Activated T-cell treated with anti-CD3 and anti-CD28 coated beads, Interleukin-2, amount 50 U/mL, for 4 hours (primary cell): Measurements from ENCODE around the gene TMPRSS6. TPM values are rescaled to one million over a fixed set of nuclear protein-coding genes. Genes with fewer than 3 reads are reported as not detected.
A peak's percentile ranks its signal among the peaks of the same experiment; 100 is the strongest.

ENCODE experiments used
- ATAC-seq, 2 donors: fragments of 200-7000 bp; cut with Tn5 transposase; one replicate each; pipeline ENCODE4 v1.10.0; 2021
- DNase-seq: peaks from one replicate; pipeline ENCODE4 v3.0.0-alpha.2; 2020
- H3K27me3 Mint-ChIP-seq: one replicate; pipeline ENCODE4 v1.8.0; 2021; ENCODE audit warnings: low read depth, mixed read lengths
- H3K36me3 Mint-ChIP-seq: one replicate; pipeline ENCODE4 v1.8.0; 2022; ENCODE audit warnings: mixed read lengths; ENCODE audit not compliant: insufficient read depth
- H3K4me1 Mint-ChIP-seq: one replicate; pipeline ENCODE4 v1.8.0; 2021; ENCODE audit warnings: low read depth, mixed read lengths
- H3K4me3 Mint-ChIP-seq: one replicate; pipeline ENCODE4 v1.8.0; 2021; ENCODE audit warnings: mild to moderate bottlenecking, moderate library complexity, mixed read lengths
- H3K9me3 Mint-ChIP-seq: one replicate; pipeline ENCODE4 v1.8.0; 2021; ENCODE audit warnings: mixed read lengths
- total RNA-seq, 3 donors: library from RNA; stranded (reverse); gene quantifications; one replicate each; pipeline ENCODE4 v1.2.1, GENCODE V29; 2021

TMPRSS6 gene
- total RNA-seq, 3 donors from 2014 or later = 0.76 to 1.3 (median 0.89) TPM

GRCh38 chr22:37113757-37114156, 4.2 kb upstream of the TMPRSS6 start:
- DNase-seq (no peak), ATAC-seq (no peak)
- Mint-ChIP-seq H3K36me3 (peaks cover 3% of the 10 kb centered on the region), H3K9me3 (no peaks in the 10 kb centered on the region), H3K27me3 (no peaks in the 10 kb centered on the region), H3K4me3 (no peak overlapping the region), H3K4me1 (peaks cover 11% of the 10 kb centered on the region)

GRCh38 chr22:37112084-37112728, 2.7 kb upstream of the TMPRSS6 start:
- H3K4me3 Mint-ChIP-seq = no peak overlapping the region
- DNase-seq (no peak), ATAC-seq (no peak)
- peaks cover 3% of the 10 kb centered on the region for H3K36me3 Mint-ChIP-seq
- H3K27me3 Mint-ChIP-seq = no peaks in the 10 kb centered on the region
- H3K4me1 Mint-ChIP-seq = no peaks in the 10 kb centered on the region
- no peaks in the 10 kb centered on the region for H3K9me3 Mint-ChIP-seq

DNA sequence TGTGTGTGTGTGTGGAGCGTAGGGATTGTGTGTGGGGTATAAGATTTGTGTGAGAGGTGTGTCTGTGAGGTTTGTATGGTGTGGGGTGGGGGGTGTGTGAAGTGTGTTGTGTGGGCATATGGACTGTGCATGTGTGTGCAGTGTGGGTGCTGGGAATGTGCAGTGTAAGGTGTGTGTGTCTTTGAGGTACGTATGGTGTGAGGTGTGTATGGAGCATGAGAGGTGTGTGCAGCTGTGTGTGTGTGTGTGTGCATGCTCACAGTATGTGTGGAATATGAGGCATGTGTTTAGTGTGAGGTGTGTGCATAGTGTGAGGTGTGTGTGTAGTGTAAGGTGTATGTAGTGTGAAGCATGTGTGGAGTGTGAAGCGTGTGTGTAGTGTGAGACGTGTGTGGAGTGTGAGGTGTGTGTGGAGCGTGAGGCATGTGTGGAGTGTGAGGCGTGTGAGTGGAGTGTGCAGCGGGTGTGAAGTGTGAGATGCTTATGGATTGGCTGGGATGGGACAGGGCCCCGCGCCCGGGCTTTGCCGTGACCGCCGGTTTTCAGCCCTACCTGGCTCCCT, 1.7 kb upstream of the TMPRSS6 start:
- Mint-ChIP-seq H3K27me3 (no peaks in the 10 kb centered on the region), H3K4me1 (no peaks in the 10 kb centered on the region), H3K36me3 (peaks cover 3% of the 10 kb centered on the region), H3K9me3 (no peaks in the 10 kb centered on the region), H3K4me3 (no peak overlapping the region)
- DNase-seq (no peak), ATAC-seq (no peak)

GRCh38 chr22:37107816-37108621, 1.5 kb downstream of the TMPRSS6 start:
- H3K4me1 Mint-ChIP-seq = no peaks in the 10 kb centered on the region
- DNase-seq (no peak), ATAC-seq (no peak)
- H3K36me3 Mint-ChIP-seq = peaks cover 3% of the 10 kb centered on the region
- no peak overlapping the region for H3K4me3 Mint-ChIP-seq
- no peaks in the 10 kb centered on the region for H3K9me3 Mint-ChIP-seq
- no peaks in the 10 kb centered on the region for H3K27me3 Mint-ChIP-seq

DNA sequence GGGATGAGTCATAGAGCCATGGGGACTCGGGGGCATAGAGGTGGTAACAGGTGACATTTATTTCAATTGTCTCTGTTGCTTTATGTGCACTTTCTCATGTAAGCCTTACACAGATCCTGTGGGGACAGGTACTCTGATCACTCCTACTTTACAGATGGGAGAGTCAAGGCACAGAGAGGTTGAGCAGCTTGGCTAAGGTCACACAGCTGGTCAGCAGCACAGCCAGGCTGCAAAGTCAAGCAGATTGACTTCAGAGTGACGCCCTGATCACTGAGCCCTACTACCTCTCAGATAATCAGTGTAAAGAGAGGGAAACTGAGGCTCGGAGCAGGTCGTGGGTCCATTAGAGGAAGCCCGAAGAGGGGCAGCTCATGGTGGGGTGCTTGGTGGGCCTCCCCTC, 3.5 kb downstream of the TMPRSS6 start:
- ATAC-seq (no peak), DNase-seq (no peak)
- Mint-ChIP-seq H3K4me3 (no peak overlapping the region), H3K4me1 (no peaks in the 10 kb centered on the region), H3K36me3 (no peaks in the 10 kb centered on the region), H3K27me3 (no peaks in the 10 kb centered on the region), H3K9me3 (no peaks in the 10 kb centered on the region)

- ATAC-seq (no peak), DNase-seq (no peak)
- Mint-ChIP-seq H3K4me1 (peaks cover 8% of the 10 kb centered on the region), H3K4me3 (no peak overlapping the region), H3K9me3 (no peaks in the 10 kb centered on the region), H3K27me3 (no peaks in the 10 kb centered on the region), H3K36me3 (no peaks in the 10 kb centered on the region)
Observed at GRCh38 chr22:37105154-37105553, 4.4 kb downstream of the TMPRSS6 start.

DNA sequence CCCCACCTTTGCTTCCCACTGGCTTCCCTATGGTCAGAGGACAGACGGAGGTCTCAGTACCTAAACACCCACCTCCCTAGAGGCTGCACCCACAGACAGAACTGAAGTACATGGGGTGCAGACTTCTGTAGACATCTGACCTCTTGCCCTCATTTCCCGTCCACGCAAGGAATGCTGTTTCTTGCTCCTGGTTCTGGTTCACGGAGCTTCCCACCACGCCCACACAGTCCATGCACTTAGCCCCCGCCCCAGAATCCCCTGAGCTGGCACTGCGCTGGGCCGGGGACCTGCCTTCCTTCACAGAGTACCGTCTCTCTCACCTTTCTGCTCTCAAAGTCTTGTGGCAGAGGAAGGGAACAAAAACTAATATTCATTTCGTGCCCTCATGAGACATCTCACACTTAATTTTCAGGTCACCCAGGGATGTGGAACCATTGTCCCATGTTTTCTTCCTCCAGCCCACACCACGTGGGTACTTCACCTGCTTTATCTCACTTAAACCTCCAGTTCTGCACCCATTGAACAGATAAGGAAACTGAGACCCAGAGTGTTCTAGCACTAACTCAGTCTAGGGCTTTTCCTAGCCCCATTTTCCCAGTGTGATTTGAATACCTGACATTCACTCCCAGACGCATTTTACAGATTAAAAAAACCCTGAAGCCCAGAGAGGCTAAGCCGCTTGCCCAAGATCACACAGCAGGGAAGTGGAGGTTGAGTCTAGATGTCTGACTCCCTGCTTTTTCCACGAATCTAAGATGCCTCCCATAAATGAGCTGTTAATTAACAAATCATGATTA, 5.7 kb downstream of the TMPRSS6 start:
- Mint-ChIP-seq H3K4me3 (no peak overlapping the region), H3K4me1 (peaks cover 10% of the 10 kb centered on the region), H3K9me3 (no peaks in the 10 kb centered on the region), H3K36me3 (no peaks in the 10 kb centered on the region), H3K27me3 (no peaks in the 10 kb centered on the region)
- DNase-seq (no peak), ATAC-seq (no peak)

DNA sequence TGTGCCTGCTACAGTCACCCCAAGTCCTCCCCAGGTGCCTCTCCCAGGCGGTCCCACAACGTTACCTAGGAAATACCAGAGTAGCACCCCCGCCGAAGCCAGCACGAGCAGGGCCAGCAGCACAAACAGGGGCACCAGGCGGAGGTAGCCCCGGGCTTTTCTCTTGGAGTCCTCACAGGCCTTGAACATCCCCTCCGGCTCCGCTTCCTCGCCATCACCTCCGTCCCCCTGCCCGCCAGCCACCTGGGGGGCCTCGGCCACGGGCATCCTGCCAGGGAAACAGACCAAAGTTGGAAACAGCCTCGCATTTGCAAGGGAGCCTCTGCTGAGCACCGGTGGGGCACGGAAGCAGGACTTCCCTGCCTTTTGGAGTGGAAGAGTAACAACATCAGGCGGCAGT, 6.4 kb downstream of the TMPRSS6 start:
- ATAC-seq (no peak), DNase-seq (no peak)
- H3K27me3 Mint-ChIP-seq = no peaks in the 10 kb centered on the region
- H3K4me3 Mint-ChIP-seq = no peak overlapping the region
- no peaks in the 10 kb centered on the region for H3K9me3 Mint-ChIP-seq
- H3K36me3 Mint-ChIP-seq = no peaks in the 10 kb centered on the region
- H3K4me1 Mint-ChIP-seq = peaks cover 14% of the 10 kb centered on the region

DNA sequence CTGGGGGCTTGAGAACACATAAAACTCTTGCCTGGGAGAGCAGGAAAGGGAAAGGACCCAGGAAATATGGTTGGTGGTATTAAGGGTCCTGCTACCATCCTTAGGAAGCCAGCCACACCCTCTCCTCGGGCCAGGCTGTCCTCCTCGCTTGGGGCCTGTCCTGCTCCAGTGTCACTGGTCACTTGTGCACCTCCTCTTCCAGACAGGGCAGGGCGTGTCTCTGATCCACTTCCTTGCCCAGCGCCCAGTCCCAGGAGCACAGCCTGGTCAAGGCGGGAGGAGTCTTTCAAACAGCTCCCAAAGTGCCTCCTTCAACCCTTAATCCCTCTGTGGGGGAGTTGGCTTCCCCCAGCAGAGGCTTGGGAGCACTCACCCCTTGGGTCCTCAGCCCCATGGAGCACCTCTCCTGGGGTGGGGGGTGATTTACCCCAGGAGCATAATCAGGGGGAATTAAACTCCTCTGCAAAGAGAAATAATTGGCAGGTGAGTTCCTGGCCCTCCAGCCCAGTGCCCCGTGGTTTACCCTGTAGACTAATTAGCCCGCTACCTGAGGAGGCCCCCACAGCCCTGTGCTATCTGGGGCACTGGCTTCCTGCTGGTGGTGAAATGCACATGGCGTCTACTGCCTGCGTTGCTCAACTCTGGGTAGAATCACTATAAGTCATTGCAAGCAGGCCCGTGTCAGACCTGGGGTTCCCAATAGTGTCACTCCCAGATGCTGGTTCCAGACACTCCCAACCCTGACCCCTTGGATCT, 8.0 kb downstream of the TMPRSS6 start:
- Mint-ChIP-seq H3K9me3 (no peaks in the 10 kb centered on the region), H3K4me3 (no peak overlapping the region), H3K4me1 (peaks cover 14% of the 10 kb centered on the region), H3K27me3 (peaks cover under 1% of the 10 kb centered on the region), H3K36me3 (no peaks in the 10 kb centered on the region)
- ATAC-seq (no peak), DNase-seq (no peak)

GRCh38 chr22:37100589-37101127, 8.9 kb downstream of the TMPRSS6 start:
- Mint-ChIP-seq H3K4me1 (peaks cover 14% of the 10 kb centered on the region), H3K36me3 (no peaks in the 10 kb centered on the region), H3K27me3 (peaks cover 5% of the 10 kb centered on the region), H3K9me3 (no peaks in the 10 kb centered on the region), H3K4me3 (no peak overlapping the region)
- DNase-seq = no peak
- peak in 1 of 2 donors; percentile 67 for ATAC-seq

DNA sequence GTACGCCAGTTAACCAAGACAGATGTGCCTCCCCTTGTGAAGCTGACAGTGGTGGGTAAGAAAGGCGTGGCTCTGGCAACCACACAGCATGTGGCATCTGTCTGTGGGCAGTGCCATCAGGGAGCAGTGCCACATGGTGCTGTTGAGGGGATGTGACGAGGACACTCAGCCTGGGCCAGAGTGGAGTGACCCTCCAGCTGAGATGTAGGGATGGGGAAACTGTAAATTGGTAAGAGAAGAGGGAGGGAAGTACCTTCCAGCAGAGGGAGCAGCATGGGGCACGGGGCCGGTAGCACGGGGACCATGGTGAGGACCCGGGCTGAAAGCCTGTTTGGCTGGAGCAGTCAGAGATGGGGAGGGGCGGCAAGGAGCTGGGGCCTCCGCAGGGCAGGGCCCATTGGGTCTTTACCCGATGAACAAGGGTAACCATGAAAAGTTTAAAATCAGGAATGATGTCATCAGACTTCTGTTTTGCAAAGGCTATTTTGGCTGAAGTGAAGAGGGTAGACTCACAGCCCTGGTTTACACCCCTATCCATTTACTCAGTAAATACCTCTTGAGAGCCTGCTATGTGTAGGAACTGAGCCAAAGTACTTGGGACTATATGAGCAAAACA, 10.4 kb downstream of the TMPRSS6 start:
- Mint-ChIP-seq H3K27me3 (peaks cover 5% of the 10 kb centered on the region), H3K36me3 (no peaks in the 10 kb centered on the region), H3K4me1 (peaks cover 27% of the 10 kb centered on the region), H3K9me3 (no peaks in the 10 kb centered on the region), H3K4me3 (no peak overlapping the region)
- no peak for ATAC-seq
- no peak for DNase-seq

GRCh38 chr22:37097346-37097745, 12.2 kb downstream of the TMPRSS6 start:
- DNase-seq = no peak
- Mint-ChIP-seq H3K27me3 (peaks cover 5% of the 10 kb centered on the region), H3K36me3 (no peaks in the 10 kb centered on the region), H3K4me1 (peaks cover 27% of the 10 kb centered on the region), H3K9me3 (no peaks in the 10 kb centered on the region), H3K4me3 (no peak overlapping the region)
- ATAC-seq = no peak

DNA sequence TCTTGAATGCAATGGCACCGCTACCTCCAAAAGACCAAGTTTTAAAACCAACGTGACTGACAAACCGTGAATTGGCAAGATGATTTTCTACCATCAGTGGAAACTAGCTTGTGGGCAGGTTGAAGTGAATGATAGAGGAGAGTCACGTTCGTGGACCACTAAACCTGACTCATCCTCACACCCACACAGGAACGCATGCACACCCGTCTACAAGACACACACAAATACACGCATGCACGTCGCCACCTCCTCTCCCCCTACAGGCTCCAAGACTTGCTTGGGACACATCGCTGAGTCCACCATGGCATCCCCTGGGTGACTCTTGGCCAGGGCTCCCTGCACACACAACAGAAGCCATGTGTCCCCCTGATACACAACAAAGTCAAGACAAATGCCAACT, 14.4 kb downstream of the TMPRSS6 start:
- Mint-ChIP-seq H3K4me3 (no peak overlapping the region), H3K9me3 (no peaks in the 10 kb centered on the region), H3K36me3 (no peaks in the 10 kb centered on the region), H3K4me1 (peaks cover 20% of the 10 kb centered on the region), H3K27me3 (peaks cover 5% of the 10 kb centered on the region)
- ATAC-seq (peak; percentile 93 to 96), DNase-seq (peak; percentile 62)
